Renal pelvis (tissue), 12 donors: ENCODE results near the gene TFAM. TPM values are rescaled to one million over a fixed set of nuclear protein-coding genes. Genes with fewer than 3 reads are reported as not detected.

Experiments
- DNase-seq: peaks from one replicate; pipeline ENCODE4 v3.0.0-alpha.2; 2013
- long read RNA-seq, 16 experiments: transcript quantifications; one replicate each; lab custom pipeline, GENCODE V29; 2026
- polyA plus RNA-seq, 3 donors: library from polyadenylated mRNA; unstranded; fragments of 120-200 nt; gene quantifications; one replicate each; pipeline ENCODE4 v1.2.1, GENCODE V29; 2013; ENCODE audit not compliant: insufficient read length in 3 of 3

Gene TFAM
- 10 to 100 TPM; 69.5 to 75.4 (median 71.0) TPM for polyA plus RNA-seq
- long read RNA-seq, donor 1, full-length matches to known transcripts: 16 of 65 reads
- long read RNA-seq, donor 1, partial matches to known transcripts: 49 of 65 reads
- long read RNA-seq, donor 1, other reads (novel, unspliced or antisense): 0 of 65 reads
- long read RNA-seq, donor 2, full-length matches to known transcripts: 14 of 76 reads
- long read RNA-seq, donor 2, partial matches to known transcripts: 62 of 76 reads
- long read RNA-seq, donor 2, other reads (novel, unspliced or antisense): 0 of 76 reads
- long read RNA-seq, donor 3, full-length matches to known transcripts: 18 of 73 reads
- long read RNA-seq, donor 3, partial matches to known transcripts: 55 of 73 reads
- long read RNA-seq, donor 3, other reads (novel, unspliced or antisense): 0 of 73 reads
- long read RNA-seq, donor 4, full-length matches to known transcripts: 13 of 61 reads
- long read RNA-seq, donor 4, partial matches to known transcripts: 48 of 61 reads
- long read RNA-seq, donor 4, other reads (novel, unspliced or antisense): 0 of 61 reads
- long read RNA-seq, donor 5, full-length matches to known transcripts: 4 of 18 reads
- long read RNA-seq, donor 5, partial matches to known transcripts: 14 of 18 reads
- long read RNA-seq, donor 5, other reads (novel, unspliced or antisense): 0 of 18 reads
- long read RNA-seq, donor 6, full-length matches to known transcripts: 12 of 60 reads
- long read RNA-seq, donor 6, partial matches to known transcripts: 48 of 60 reads
- long read RNA-seq, donor 6, other reads (novel, unspliced or antisense): 0 of 60 reads
- long read RNA-seq, donor 7, full-length matches to known transcripts: 15 of 68 reads
- long read RNA-seq, donor 7, partial matches to known transcripts: 53 of 68 reads
- long read RNA-seq, donor 7, other reads (novel, unspliced or antisense): 0 of 68 reads
- long read RNA-seq, donor 8, full-length matches to known transcripts: 6 of 26 reads
- long read RNA-seq, donor 8, partial matches to known transcripts: 20 of 26 reads
- long read RNA-seq, donor 8, other reads (novel, unspliced or antisense): 0 of 26 reads
- long read RNA-seq, donor 9, full-length matches to known transcripts: 17 of 86 reads
- long read RNA-seq, donor 9, partial matches to known transcripts: 69 of 86 reads
- long read RNA-seq, donor 9, other reads (novel, unspliced or antisense): 0 of 86 reads
- long read RNA-seq, donor 10, full-length matches to known transcripts: 10 of 70 reads
- long read RNA-seq, donor 10, partial matches to known transcripts: 60 of 70 reads
- long read RNA-seq, donor 10, other reads (novel, unspliced or antisense): 0 of 70 reads
- long read RNA-seq, donor 11, full-length matches to known transcripts: 3 of 30 reads
- long read RNA-seq, donor 11, partial matches to known transcripts: 27 of 30 reads
- long read RNA-seq, donor 11, other reads (novel, unspliced or antisense): 0 of 30 reads
- long read RNA-seq, donor 12, full-length matches to known transcripts: 24 of 96 reads
- long read RNA-seq, donor 12, partial matches to known transcripts: 72 of 96 reads
- long read RNA-seq, donor 12, other reads (novel, unspliced or antisense): 0 of 96 reads
- long read RNA-seq, donor 13, full-length matches to known transcripts: 4 of 29 reads
- long read RNA-seq, donor 13, partial matches to known transcripts: 25 of 29 reads
- long read RNA-seq, donor 13, other reads (novel, unspliced or antisense): 0 of 29 reads
- long read RNA-seq, donor 14: 0 reads
- long read RNA-seq, donor 15, full-length matches to known transcripts: 13 of 50 reads
- long read RNA-seq, donor 15, partial matches to known transcripts: 37 of 50 reads
- long read RNA-seq, donor 15, other reads (novel, unspliced or antisense): 0 of 50 reads
- long read RNA-seq, donor 16, full-length matches to known transcripts: 18 of 104 reads
- long read RNA-seq, donor 16, partial matches to known transcripts: 86 of 104 reads
- long read RNA-seq, donor 16, other reads (novel, unspliced or antisense): 0 of 104 reads

DNA sequence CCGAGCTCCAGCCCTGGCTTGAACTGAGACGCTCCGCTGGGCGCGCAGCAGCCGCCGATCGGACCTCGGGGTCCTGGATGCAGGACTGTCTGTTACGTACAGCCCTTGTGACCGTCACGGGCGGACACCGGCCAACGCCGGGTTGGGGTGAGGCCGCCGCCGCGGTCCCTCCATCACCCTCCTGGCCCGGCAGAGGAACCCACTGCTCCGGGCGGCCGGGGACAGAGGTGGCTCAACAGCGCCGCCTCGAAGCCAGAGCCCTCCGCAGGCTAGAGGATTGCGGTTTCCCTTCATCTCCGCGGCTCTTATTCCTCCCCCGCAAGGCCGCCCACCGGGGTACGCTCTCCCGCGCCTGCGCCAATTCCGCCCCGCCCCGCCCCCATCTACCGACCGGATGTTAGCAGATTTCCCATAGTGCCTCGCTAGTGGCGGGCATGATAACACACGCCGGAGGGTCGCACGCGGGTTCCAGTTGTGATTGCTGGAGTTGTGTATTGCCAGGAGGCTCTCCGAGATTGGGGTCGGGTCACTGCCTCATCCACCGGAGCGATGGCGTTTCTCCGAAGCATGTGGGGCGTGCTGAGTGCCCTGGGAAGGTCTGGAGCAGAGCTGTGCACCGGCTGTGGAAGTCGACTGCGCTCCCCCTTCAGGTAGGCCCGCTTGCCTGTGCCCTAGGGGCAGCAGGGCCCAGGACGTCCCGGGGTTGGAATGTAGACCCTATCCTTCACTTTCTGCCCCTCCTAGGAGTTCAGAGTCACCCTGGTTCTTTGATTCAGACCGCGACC lies at the start of gene TFAM:
Gene TFAM (plus strand): TSS at position 412 of the 785 bp plus-strand sequence. CDS start 138 bp downstream, at position 550.
- peak; percentile 96 for DNase-seq

DNA sequence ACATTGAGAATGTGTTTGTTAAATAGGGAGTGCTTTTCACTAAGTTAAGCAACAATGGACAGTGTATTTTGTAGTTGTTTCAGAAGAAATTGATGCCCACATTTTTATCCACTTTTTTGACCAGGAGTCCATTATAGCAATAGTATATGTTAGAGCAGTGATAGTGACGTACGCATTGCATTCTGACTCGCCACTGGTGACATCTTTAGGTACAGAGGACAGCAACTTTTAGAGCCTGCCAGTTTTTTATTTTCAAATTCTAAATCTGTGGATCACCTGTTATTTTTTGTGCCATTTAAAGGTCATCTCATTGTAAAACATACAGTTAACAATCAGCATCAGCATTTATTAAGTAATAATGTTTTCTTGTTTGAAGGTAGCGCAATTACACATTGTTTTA lies 49.0 kb upstream of the TFAM start:
- no peak for DNase-seq

DNA sequence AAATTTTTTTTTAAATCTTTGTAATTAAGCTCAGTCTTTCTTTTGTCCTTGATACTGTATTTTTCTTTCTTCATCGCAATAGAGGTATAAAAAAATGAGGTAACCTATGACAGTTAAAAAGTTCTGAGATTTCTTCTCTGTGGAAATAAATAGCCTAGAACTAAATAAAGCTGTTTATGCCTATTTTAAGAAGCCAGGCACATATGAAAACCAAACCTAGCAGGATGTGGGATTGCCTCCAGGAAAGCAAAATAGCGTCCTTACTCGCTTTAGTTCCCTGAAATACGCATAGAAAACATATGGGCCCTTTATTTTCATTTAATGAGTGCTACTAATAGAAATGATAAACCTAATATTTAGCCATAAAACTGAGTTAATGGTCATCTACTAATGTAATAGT lies 43.8 kb upstream of the TFAM start:
- no peak for DNase-seq

DNA sequence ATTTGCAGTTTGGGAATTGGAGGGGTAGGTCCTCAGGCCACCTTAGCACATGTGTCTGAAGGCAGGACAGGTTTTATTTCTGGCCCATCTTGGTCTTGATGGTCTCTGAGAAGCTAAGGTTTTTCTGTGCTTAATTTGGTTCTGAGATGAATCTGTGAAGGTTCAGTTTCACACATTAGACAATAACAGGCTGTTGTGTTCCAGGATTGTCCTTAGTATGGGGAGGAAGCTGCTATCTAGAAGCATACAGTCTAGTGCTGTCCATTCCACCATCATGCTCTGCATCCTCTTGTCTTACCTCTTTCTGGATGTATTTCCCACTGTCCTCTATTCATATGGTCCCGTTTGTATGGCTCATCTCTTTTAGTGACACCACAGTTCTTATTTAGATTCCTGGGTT lies 43.3 kb upstream of the TFAM start:
- DNase-seq: no peak

DNA sequence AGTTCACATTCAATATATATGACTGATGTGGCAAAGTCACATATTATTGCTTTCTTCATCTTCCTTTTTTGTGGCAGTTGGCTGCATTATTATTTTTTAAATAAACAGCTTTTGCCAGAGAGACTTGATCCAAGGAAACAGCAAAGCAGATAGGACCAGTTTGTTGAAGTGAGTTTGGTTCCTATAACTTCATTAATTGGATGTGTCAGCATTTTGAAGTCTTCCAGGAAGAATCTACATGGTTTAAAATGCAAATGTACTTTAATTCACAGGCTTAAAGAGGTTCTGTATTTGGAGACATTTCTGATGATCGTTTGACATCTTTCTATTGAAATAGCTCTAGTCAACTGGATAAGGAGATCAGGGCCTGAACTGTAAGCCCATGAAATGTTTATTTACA lies 37.2 kb upstream of the TFAM start:
- DNase-seq: no peak

DNA sequence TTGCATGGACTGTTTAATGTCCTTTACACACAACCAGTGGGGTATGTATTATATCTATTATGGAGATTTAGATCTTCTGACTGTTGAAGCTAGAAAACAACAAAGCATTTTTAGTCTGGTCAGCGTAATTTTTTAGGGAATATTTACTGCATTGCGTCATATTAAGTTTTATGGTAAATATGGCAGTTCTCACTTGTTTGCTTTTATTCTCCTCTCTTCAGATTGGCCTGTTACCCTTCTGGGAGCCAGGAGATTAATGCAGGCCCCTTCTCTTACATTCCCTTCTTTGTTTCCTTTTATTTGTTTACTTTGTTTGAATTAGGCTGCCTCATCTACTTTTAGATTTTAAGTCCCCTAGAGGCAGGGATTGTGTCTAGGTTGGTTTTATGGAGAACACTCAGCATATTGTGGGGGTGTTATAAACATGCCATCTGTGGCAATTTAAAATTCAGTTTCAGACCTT lies 36.6 kb upstream of the TFAM start:
- no peak for DNase-seq

DNA sequence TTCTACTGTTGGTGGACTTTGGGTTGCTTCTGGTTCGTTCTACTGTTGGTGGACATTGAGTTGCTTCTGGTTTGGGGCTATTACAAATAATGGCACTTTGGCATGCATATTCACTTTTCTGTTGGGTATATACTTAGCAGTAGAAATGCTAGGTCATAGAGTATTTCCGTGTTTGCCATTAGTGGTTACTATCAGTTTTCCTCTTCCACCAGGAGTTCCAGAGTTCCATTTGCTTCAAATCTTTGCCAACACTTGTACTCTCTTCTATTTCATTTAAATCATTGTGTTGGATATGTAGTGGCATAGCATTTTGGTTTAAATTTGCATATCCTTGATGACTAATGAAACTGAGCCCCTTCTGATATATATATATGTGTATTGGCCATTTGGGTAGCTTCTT lies 35.2 kb upstream of the TFAM start:
- DNase-seq: no peak

DNA sequence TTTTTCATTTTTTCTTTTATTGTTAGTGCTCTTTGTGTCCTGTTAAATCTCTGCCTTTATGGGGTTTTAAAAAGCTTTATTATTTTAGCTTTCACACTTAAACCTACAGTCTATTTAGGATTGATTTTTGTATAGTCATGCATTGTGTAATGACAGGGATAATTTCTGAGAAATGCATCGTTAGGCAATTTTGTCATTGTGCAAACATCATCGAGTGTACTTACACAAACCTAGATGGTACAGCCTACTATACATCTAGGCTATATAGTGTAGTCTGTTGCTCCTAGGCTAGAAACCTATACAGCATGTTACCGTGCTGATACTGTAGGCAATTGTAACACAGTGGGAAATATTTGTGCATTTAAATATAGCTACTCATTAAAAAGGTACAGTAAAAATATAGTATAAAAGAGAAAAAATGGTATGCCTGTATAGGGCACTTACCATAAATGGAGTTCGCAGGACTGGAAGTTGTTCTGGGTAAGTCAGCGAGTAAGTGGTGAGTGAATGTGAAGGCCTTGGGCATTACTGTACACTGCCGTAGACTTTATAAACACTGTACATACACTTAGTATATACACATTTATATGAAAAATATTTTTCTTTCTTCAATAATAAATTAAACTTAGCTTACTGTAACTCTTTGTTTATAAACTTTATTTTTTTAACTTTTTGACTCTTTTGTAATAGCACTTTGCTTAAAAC lies 34.4 kb upstream of the TFAM start:
- DNase-seq: no peak

DNA sequence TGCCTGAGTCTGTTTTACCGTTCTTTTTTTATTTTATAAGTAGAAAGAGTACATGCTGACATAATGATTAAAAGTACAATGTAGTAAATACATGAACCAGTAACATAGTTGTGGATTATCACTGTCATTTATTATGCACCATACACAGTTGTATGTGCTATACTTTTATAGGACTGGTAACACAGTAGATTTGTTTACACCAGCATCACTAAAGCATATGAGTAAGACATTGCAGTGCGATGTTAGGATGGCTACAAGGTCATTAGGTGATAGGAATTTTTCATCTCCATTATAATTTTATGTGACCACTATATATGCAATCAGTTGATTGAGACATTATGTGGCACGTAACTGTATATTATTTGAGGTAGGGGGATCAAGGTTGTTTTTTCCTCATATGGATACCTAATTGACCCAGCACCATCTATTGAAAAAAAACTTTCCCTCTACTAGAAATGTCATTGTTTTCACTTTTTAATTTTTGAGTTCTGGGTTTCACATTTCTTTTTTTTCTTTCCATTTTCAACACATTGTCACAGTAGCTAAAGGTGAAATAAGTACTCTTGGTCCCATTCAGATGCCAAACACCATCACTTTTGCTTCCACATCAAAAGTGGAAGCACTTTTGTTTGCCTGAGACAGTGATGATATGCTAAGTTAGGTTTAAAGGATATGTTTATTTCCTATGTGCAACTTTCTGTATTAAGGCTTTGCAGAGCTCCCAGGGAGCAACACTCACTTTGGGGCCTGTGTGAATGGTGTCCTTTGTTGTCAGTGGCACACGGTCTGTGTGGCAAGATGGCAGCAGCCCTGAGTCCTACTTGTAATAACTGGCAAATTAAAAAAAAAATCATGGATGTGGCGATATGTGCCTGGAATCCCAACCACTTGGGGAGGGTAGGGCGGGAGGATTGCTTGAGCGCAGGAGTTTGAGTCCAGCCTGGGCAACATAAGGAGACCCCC lies 33.3 kb upstream of the TFAM start:
- no peak for DNase-seq

DNA sequence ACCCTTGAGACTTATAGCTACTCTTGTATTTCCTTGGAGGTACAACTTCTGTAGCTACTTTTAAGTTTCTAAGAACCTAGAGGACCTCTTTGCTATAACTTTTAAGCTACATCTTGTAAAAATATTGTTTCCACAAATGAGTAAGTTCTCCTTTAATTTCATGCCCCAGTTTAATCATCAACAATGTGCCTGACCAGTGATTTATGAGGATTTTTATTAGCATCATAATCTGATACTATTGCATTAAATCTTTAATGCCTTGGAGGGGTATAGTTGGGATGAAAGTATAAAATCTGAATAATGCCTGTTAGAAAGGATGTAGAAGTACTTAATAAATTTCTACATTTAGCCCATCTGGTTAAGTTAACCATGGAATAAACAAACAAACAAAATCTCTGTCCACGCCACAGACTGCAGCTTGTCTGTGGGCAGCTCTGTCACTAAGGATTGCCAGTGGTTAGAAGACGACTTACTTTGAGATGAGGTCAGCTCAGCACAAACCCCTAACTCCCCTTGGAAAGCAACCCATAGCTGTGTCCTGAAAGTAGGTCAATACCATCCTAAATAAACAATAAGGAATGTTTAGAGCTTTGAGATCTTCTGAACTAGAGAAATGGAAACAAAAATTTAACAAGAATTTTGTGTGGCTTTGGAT lies 32.1 kb upstream of the TFAM start:
- no peak for DNase-seq

DNA sequence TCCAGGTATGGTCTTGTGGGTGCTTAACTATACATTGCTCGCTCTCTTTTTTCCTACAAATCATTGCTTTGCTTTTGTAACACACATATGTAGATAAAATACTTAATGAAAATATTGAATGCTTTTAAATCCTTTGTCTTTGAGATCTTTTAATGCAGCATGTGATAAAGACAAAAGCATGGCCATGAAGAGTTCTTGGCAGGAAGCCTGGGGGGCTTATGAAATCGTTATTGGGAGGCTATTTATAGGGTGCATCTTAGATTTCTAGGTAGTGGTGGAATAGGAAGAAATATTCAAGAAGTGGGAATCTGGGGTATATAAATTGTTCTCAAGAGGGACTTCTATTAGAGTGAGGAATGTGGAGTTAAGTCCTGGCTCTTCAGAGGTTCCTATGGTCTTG lies 28.5 kb upstream of the TFAM start:
- DNase-seq: no peak

DNA sequence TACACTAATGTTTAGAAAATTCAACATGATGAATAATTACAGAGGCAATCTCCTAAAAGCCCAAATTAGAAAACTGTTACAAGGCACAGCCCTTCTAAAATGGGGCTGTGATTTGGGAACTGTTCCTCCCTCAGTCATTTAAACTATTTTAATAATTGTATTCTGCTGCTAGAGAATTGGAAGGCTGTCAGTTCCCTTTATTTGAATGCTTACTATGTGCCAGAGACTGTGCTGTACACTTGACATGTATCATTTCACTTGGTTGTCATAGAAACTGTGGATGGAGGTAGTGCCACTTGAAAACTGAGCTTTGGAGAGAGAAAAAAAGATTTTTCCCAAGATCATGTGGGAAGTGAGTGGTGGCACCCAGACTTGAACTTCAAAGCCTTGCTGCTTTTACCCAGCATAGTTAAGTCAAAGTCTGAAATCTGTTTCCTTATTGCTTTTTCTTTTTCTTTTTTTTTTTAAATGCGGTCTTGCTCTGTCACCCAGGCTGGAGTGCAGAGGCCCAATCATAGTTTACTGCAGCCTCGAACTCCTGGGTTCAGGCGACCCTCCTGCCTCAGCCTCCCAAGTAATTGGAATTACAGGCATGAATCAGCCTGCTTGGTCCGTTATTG lies 26.8 kb upstream of the TFAM start:
- no peak for DNase-seq

DNA sequence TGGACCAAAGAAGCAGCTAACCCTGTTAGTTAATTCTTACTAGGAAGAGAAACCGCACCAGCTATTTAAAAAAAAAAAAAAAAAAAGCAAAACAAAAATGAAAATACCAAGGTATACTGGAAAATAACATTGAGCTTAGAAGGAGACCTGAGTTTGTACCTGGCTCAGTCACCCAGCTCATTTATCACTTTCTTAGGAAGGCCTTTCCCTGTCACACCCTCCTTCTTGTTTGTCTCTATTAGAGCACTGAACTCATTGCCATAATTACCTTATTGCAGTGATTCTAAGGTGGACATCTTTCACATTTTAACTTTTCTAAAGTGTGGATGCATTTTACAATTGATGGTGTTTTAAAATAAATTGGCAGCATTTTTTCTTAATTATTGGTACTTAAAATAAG lies 26.3 kb upstream of the TFAM start:
- no peak for DNase-seq

DNA sequence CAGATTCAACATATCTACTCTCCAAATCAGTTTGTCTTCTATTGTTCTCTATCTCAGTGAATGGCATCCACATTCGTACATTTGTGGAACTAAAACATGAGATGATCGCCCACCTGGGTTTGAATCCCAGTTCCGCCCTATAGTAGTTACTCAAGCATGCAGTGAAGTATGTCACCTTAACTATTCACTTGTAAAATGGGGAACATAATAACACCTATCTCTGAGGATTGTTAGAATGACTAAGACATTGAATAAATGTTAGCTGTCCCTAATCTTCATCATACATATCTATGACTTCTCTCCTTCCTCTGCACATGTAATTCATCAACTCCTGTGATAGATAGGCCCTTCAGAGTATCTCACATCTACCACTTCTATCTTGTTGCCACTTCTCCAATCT lies 25.7 kb upstream of the TFAM start:
- DNase-seq: no peak

DNA sequence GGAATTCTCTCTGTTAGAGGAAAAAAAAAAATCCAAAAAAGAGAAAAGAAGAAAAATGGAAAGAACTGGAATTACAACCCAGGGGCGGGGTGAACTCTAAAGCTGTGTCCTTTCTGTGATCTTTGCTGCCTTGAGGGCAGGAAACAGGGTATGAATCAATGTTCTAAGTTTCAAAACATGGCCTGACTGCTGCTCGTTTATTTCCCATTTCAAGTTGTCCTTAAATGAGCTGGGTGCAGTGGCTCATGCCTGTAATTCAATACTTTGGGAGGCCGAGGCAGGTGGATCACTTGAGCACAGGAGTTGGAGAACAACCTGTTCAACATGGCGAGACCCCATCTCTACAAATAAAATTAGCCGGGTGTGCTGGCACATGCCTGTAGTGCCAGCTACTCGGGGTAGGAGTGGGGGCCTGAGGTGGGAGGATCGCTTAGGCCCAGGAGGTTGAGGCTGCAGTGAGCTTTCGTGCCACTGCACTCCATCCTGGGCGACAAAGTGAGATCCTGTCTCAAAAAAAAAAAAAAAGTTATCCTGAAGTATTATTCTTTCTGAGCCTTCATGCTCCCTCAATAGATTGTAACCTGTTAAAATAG lies 24.7 kb upstream of the TFAM start:
- DNase-seq: no peak

DNA sequence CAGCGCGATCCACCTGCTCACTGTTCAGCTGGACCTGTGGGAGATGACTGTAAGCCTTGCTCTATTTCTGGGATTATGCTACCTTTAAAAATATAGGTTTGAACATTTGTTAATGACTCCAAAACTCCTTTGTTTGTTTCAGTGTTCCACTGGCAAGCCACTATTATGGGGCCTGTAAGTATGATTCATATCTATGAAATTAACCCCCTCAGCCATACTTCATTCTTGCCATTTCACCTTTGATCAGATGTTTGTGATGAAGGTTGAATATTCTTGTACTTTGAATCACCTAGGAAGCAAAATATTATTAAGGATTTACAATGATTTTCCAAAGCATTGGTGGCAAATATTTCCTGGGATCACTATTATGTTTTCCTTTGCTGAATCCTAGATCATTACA lies 23.9 kb upstream of the TFAM start:
- no peak for DNase-seq
